Fibroblast of skin of right quadriceps (primary cell): Measurements from ENCODE around the gene HSP90AA1.
A peak's percentile ranks its signal among the peaks of the same experiment; 100 is the strongest.
"Not testable (repeated sequence)": the region's sequence is repeated elsewhere in the genome, so short reads cannot be mapped to it uniquely, and the experiment has no call there.

ENCODE experiments used
- DNase-seq: peaks from one replicate; pipeline ENCODE4 v3.0.0-alpha.2; 2013

Gene HSP90AA1

DNA sequence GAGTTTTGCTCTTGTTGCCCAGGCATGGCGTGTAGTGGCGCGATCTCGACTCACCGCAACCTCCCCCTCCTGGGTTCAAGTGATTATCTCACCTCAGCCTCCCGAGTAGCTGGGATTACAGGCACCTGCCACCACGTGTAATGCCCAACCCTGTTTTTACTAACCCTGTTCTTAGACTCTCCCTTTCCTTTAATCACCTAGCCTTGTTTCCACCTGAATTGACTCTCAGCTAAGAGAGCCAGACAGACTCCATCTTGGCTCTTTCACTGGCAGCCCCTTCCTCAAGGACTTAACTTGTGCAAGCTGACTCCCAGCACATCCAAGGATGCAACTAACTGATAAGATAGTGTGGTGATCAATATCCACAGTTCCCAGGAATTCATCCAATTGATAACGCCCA, 22.3 kb downstream of the HSP90AA1 start:
- not testable (repeated sequence) for DNase-seq

DNA sequence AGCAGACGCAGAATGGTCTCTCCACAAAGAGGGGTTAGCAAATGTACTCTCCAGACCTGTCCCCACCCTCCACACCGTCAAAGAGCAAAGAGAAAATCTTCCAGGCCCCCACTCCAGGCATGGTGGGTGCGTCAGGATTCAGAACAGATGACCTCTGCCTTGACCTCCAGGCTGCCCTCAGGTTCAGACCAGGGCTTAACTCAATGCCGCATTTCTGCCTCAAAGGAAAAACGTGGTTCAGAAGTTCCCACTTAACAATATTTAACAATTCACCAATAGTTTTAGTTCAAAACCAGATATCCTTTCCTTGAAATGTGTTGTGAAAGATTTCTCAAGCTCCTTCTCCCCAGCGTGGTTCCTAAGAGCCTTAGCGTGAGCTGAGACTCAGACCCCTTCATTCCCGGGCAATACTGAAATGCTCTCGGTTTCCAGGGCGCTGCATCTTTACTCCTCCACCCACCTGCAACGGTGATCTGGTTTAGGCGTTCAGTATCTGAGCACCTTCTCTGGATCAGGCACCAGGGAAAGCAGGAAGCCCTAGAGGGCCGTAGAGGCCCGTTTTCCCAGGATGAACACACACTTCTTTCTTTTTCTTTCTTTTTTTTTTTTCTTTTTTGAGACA, 22.9 kb downstream of the HSP90AA1 start:
- DNase-seq, result no peak

DNA sequence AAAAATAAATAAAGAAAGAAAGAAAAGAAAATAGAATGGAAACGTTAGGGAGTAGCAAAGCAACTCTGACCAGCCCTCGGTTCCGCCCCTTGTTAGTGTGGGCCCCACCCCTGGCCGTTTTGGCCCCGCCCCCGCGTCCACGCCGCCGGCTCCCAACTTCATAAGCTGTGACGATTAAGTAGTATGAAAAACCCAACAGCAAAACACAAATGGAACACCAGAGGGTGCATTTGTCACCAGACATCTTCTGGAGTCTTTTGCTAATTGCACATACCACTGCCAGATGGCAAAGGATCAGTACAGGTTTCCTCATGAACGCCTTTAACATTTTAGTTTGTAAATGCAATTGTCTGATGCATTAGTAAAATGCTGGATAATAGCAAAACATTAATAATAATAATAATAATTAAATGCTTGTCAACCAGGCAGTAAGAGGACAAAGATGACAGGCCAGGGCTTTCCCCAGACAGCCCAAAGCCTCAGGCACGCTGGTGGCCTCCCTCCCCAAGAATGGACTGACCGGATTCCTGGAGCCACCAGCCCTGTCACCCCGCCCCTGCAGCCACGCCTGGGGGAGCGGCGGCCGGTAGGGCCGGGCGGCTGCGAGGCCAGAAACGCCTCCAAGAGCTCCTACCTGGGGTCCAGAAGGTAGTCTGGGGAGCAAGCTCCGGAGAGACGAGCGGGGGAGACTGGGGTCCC, 23.6 kb downstream of the HSP90AA1 start:
- peak; percentile 91 for DNase-seq

DNA sequence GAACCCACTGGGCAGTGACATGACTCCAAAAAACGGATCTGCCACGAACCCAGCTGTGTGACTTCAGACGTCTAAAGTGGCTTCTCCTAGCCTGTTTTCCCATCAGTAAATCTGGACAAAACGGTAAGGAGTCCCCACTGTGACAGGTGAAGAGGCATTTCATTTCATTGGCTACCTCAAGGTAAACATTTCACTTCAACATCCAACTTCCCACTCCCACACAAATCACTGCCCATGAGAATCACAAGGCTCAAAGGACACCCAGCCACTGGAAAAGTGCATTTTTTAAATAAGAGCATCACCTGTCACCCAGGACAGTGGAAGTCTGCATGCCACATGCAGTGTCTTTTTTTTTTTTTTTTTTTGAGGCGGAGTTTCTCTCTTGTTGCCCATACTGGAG, 27.9 kb downstream of the HSP90AA1 start:
- DNase-seq, result no peak

DNA sequence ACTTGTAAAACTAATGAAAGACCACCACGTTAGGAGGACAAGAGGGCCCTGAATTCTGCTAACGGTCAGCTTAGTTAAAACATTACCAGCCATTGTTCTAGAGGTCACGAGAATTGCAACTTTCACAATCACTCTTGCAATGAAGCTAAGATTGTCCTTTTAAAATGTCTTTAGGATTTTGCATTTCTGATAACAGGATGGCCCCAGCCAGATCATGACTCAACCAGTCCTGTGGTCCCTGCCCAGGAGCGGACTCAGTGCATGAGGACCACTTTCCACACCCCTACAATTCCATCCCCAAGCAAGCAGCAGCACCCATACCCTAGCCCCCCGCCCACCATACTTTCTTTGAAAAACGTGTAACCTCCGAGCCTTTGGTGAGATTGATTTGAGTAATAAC, 28.7 kb downstream of the HSP90AA1 start:
- no peak for DNase-seq

DNA sequence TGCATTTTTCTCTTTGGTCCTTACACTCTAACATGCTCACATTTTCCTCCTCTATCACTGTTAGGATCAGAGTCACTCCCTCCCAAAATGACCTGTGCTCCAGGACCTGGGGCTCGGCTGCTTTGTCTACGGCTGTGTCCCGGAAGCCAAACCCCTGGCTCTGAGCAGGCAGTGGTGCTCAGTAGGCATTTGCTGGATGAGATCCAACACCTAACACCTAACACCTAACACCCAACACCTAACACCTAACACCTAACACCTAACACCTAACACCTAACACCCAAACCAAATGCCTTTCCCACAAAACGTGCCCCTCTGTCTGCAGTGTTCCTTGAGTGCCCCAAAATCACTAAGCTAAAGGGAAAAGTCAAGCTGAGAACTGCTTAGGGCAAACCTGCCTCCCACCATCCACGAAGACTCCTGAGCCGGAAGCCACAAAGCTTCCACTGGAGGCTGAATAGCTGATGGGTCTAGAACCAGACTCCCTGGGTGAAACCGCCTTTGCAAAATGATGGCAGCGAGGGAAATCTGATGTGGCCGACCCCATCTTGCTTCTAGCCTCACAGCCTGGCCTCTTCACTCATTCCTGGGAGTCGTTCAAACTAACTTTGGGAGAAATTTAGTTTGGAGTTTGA, 29.2 kb downstream of the HSP90AA1 start:
- no peak for DNase-seq

DNA sequence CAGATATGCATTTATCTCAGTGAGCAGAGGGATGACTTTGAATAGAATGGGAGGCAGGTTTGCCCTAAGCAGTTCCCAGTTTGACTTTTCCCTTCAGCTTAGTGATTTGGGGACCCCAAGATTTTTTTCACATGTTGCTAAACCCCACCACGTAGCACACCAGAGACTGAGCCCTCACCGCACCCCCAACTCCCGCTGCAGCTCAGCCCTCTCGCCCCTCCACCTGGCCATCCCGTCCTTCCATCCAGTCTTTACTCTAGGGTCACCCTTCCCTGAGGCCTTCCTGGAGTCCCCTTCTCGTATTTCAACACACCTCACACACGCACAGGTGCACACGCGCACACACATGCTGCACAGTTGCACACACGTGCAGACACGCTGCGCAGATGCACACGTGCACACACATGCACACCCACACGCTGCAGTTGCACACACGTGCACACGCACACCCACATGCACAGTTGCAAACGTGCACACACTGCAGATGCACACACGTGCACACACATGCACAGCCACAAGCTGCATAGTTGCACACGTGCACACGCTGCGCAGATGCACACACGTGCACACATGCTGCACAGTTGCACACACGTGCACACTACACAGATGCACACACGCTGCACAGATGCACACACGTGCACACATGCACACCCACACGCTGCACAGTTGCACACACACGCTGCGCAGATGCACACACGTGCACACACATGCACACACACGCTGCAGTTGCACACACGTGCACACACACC, 30.0 kb downstream of the HSP90AA1 start:
- DNase-seq, result no peak

DNA sequence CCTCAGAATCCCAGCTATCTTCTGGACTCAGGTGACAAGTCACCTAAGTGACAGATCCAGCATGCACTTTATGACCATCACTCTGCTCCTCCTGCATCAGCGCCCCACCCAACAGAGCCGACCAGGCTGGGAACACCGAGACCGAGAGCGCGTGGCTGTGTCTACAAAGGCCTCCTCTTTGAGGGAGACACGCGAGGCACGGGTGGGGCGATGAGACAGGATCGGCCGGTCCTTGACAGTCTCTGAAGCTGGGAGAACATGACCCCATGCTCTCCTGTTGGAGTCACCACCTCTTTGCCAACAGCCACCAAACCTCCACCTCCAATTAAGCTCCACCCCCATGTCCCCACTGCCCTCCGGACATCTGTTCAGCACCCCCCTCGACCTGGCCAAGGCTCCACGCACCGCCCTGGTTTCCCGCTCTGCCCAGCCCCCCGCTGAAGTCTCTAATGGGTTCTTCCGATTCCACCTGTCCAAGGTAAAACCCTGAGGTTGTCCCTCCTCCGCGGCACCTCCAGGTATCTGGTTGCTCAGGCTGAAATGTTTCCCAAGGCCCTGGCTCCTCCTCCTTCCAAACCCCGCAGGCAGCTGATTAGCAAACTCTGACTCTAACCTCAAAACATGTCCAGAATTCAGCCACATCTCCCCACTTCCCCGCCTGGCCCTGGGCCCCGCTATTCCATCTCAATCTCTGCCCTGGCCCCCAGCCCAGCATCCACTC, 31.5 kb downstream of the HSP90AA1 start:
- peak; percentile 59 for DNase-seq

DNA sequence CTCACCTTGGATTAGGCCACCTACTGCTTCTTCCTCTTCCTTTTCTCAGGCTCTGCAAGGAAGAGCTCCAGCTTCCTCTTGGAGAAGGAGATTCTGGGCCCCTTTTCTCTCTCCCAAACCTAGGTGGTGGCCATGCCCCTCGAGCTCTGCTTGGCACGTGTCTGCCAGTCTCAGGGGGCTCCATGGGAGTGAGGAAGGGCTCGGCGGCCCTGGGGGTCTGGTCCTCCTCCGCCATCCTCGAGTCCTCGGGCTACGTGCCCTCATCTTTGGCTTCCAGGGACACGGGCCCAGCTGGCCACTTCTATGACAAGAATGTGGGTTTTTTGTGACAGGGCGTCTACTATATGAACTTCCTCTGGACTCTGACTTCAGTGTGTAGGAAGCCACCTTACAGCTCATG, 34.3 kb downstream of the HSP90AA1 start:
- no peak for DNase-seq

DNA sequence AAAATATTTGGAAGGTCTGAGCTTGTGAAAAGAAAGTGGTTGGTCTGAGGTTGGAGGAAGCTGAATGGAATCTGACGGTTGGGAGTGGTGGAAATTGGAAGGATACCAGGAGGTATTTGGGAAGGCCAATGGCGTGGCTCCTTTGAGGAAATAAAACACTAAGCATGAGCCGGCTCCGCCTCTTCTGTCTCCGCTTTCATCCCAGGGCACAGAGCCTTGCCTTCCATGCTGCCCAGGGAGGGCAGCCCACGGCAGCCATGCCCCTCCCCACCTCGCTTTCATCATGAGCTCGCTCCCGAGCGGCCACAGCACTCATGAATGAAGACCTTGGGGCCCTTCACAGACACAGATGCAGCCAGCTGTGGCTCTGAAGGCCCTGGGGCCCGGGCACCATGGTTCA, 36.2 kb downstream of the HSP90AA1 start:
- DNase-seq, result peak; percentile 78

DNA sequence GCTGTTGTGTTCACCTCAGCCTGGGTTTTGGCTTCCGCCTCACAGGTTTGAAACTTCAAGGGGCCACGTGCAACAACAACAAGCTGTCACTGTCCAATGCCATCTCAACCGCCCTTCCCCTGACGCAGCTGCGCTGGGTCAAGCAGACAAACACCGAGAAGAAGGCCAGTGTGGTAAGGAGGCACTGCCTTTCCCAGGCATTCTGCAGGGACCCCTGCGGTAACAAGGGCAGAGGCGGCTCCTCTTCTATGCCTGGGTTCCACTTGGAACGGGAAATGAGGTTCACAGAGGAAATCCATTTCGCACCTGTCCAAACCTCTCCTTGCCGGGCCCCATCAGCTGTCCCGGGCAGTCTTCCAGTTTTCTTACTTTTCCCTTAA, 36.8 kb downstream of the HSP90AA1 start:
- DNase-seq, result no peak

DNA sequence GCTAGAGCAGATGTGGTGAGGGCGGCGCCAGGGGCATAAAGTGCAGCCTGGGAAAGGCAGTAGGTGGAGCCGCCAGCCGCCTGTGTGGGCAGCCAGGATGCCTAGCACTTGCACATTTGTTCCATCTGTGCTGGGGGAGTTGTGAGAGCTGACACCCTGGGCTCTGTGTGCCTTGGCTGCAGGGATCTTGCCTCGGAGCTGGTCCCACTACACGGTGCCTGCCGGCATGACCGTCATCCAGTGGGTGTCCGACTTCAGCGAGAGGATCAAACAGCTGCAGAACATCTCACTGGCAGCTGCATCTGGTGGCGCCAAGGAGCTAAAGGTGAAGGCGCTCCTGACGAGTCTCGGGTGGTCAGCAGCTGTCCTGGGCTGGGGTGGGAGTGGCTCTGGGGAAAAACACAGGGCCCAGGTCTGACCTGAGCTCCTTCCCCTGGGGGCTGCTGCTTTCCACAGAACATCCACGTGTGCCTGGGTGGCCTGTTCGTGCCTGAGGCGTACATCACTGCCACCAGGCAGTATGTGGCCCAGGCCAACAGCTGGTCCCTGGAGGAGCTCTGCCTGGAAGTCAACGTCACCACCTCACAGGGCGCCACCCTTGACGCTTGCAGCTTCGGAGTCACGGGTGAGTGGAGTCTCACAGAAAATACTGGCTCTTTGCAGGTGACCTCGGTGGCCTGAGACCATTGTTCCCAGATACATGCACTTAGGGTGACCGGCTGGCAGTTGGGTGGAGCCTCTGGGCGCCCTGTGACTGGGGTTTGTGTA, 37.4 kb downstream of the HSP90AA1 start:
- no peak for DNase-seq

DNA sequence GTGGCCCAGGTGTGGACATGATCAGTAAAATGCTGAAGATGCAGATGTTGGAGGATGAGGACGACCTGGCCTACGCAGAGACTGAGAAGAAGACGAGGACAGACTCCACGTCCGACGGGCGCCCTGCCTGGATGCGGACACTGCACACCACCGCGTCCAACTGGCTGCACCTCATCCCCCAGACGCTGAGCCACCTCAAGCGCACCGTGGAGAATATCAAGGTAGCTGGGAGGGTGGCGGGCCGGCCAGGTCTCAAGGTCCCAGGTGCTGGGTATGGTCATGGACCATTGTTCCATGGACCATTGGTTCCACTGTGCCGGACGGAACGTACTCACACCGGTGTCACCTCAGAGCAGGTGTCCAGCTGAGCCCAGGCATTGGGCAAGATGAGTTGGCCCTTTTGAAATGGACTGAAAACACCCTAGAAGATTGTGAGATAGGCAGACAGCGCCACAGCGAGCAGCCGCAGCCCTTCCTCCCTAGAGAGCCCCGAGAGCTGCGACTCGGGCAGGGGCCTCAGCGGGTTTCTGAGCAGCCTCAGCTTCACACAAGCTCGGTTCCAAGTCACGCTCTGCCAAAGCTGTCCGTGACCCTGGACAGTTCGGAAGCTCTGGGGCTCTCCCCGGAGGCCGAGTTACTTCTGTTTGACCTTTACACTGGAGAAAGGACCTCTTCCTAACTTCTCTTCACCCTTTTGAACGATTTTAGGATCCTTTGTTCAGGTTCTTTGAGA, 38.9 kb downstream of the HSP90AA1 start:
- DNase-seq, result no peak

DNA sequence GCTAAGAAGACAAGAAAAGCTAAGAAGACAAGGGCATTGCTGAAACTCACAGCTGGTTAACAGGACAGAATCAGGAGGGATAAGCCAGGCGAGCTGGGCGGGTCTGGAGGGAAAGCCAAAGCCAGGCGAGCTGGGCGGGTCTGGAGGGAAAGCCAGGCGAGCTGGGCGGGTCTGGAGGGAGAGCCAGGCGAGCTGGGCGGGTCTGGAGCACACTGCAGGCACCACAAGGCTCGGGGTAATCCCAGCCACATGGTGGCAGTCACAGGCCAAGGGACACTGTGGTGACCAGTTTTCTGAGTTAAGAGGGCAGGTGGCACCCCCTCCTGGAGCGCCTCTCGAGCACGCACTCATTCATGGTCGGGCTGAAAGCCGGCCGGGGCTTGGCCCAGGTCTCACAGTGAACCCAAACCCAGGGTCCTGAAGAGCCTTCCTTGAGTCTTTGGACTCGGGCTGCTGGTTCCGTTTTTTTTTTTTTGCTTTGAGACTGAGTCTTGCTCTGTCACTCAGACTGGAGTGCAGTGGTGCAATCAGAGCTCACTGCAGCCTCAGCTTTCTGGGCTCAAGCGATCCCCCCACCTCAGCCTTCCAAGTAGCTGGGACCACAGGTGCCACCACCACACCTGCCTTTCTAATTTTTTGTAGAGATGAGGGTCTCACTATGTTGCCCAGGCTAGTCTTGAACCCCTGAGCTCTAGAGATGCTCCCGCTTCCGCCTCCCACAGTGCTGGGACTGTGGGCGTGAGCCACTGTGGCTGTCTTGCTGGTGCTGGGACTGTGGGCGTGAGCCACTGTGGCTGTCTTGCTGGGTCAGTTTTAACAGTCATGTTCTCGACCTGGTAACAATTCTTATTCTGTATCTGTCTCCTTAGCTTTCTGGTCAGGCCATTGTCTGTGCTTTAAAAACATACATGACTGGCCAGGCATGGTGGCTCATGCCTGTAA, 40.2 kb downstream of the HSP90AA1 start:
- peak; percentile 41 for DNase-seq

DNA sequence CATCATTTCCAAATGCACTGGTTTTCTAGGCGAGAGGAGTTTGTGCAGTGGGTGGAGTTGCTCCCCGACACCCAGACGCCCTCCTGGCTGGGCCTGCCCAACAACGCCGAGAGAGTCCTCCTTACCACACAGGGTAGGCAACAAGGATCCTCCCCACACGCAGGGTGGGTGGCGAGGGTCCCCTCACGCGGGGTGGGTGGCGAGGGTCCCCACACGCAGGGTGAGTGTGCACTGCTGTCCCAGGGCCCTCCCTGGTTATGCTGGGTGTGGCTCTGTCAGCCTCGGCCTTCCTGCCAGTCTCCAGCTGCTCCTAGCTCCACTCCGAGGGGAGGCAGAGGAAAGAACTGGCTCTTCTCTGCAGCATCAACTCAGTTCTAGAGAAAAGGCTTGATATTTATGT, 42.3 kb downstream of the HSP90AA1 start:
- DNase-seq, result no peak

DNA sequence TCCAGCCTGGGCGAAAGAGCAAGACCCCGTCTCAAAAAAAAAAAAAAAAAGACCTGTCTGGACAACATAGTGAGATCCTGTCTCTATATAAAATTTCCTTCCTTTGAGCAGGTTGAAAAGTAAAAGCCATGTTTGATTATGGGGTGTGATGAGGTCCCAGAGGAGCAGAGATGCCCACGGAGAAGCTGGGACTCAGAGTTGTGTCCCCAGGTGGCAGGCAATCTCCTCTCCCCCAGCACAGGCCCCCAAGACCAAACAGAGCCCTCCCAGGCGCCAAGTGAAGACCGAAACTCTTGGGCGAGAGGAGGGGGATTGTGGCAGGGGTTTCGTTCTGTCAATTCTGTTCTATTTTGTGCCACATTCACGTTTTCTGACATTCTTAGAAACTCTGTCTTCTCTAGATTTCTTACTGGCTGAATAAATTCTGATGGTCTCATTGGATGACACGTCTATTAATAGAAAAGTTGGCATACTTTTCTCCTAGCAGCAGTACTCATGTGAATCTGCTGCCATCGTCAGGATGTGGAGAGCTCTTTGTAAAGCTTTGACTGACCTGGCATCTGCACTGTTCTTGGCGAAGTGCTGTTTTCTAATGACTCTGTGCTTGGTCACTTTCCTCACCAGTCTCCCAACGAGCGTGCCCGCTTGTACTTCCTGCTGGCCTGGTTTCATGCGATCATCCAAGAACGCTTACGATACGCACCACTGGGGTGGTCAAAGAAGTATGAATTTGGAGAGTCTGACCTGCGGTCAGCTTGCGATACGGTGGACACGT, 43.4 kb downstream of the HSP90AA1 start:
- DNase-seq, result no peak

DNA sequence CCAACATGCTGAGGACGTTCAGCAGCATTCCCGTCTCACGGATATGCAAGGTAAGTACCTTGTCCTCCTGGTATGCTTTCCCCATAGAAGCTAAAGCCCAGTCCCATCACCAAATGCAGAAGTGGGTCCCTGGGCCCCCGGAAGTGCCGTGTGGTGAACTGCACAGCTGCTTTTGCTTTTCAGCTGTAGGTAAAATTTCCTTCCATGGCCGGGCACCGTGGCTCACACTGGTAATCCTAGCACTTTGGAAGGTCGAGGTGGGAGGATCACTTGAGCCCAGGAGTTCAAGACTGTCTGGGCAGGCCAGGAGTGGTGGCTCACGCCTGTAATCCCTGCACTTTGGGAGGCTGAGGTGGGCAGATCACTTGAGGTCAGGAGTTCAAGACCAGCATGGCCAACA, 44.1 kb downstream of the HSP90AA1 start:
- DNase-seq, result no peak

DNA sequence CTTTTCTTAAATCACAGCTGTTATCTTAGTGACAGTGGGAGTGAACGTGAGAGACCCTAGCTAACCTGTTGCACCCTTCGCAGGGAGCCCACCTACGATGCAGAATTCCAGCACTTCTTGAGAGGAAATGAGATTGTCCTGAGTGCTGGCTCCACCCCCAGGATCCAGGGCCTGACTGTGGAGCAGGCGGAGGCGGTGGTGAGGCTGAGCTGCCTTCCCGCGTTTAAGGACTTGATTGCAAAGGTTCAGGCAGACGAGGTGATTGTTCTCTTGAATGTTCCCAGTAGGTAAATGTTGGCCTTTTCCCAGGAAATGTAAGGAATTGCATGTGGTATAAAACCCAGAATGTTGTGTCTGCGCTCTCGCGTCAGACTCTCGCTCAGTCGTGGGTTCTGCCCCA, 46.7 kb downstream of the HSP90AA1 start:
- DNase-seq, result no peak

DNA sequence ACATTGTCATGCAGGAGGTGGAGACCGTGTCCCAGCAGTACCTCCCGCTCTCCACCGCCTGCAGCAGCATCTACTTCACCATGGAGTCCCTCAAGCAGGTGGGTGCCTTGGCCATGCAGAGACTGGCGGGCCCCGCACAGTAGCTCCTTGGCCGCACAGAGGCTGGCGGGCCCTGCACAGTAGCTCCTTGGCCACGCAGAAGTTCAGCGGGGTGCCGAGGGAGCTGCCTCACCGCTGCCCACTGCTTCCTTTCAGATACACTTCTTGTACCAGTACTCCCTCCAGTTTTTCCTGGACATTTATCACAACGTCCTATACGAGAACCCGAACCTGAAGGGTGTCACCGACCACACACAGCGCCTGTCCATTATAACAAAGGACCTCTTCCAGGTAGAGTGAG, 47.7 kb downstream of the HSP90AA1 start:
- DNase-seq, result no peak

DNA sequence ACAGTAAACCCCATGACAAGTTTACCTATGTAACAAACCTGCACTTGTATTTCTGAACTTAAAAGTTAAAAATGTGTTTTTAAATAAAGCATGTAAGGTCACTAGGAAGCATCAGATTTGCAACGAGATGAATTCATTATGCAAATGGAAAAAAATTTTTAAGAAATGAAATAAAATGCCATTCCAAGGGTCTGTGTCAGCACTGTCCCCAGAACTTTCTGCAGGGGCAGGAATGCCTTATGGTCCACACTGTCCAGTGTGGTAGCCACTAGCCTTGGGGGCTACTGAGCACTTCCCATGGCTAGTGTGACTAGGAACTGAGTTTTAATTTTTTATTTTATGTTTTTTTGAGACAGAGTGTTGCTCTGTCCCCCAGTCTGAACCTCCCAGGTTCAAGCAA, 49.2 kb downstream of the HSP90AA1 start:
- no peak for DNase-seq
